ENCODE results near the gene DIAPH2. TPM values are rescaled to one million over a fixed set of nuclear protein-coding genes. Genes with fewer than 3 reads are reported as not detected.
"Not testable (repeated sequence)": the region's sequence is repeated elsewhere in the genome, so short reads cannot be mapped to it uniquely, and the experiment has no call there.

DIAPH2 gene
- total and polyA plus RNA-seq, 4 donors = 7.2 to 57.6 (median 15.5) TPM

GRCh38 chrX:96846841-96847240 lies 162.2 kb downstream of the DIAPH2 start:
- DNase-seq (no peak), ATAC-seq (ENCODE audit: insufficient read depth, low FRiP score) (no peak)
- no peaks in the 10 kb centered on the region for H3K9me3 ChIP-seq (ENCODE audit: control insufficient read depth in 4 of 4, insufficient read depth in 3 of 4, low read length in 3 of 4)
- no peak overlapping the region for H3K27ac ChIP-seq (ENCODE audit: low read depth in 1 of 2, low read length in 1 of 2)
- no peak overlapping the region for H3K9ac ChIP-seq (ENCODE audit: insufficient read depth in 1 of 2, low read length in 2 of 2)
- H3K4me1 ChIP-seq (ENCODE audit: control insufficient read depth in 5 of 5, insufficient read depth in 5 of 5, low read length in 5 of 5) = peaks cover 0 to 2% (median 0%) of the 10 kb centered on the region in 5 donors
- H3K4me3 ChIP-seq = no peak overlapping the region
- WGBS, 2 donors = 80 to 93% methylated on average over 1 of the region's 1 CpG
- no peaks in the 10 kb centered on the region for H3K36me3 ChIP-seq (ENCODE audit: control insufficient read depth in 4 of 4, insufficient read depth in 4 of 4, low read length in 4 of 4)
- peaks cover 0 to 20% (median 0%) of the 10 kb centered on the region in 3 donors for H3K27me3 ChIP-seq (ENCODE audit: control insufficient read depth in 3 of 3, insufficient read depth in 3 of 3, low read length in 2 of 3)
- no peak for TF ChIP-seq CTCF (IDR thresholded peaks at IDR 0.05; ENCODE audit: control extremely low read depth, extremely low read depth)

- ATAC-seq (ENCODE audit: insufficient read depth, low FRiP score); H3K4me1 ChIP-seq (ENCODE audit: control insufficient read depth in 5 of 5, insufficient read depth in 5 of 5, low read length in 5 of 5): not testable (repeated sequence)
- 94 to 100% methylated on average over 4 of the region's 4 CpGs for WGBS, 2 donors
Observed at GRCh38 chrX:96859422-96859821, 174.8 kb downstream of the DIAPH2 start.

GRCh38 chrX:96861218-96861617 lies 176.6 kb downstream of the DIAPH2 start:
- Histone ChIP-seq H3K27me3 (ENCODE audit: control insufficient read depth in 3 of 3, insufficient read depth in 3 of 3, low read length in 2 of 3) (peaks cover 0 to 13% (median 3%) of the 10 kb centered on the region in 3 donors), H3K36me3 (ENCODE audit: control insufficient read depth in 4 of 4, insufficient read depth in 4 of 4, low read length in 4 of 4) (no peaks in the 10 kb centered on the region), H3K27ac (ENCODE audit: low read depth in 1 of 2, low read length in 1 of 2) (no peak overlapping the region), H3K4me3 (no peak overlapping the region), H3K9me3 (ENCODE audit: control insufficient read depth in 4 of 4, insufficient read depth in 3 of 4, low read length in 3 of 4) (no peaks in the 10 kb centered on the region), H3K4me1 (ENCODE audit: control insufficient read depth in 5 of 5, insufficient read depth in 5 of 5, low read length in 5 of 5) (no peaks in the 10 kb centered on the region), H3K9ac (ENCODE audit: insufficient read depth in 1 of 2, low read length in 2 of 2) (no peak overlapping the region)
- DNase-seq (no peak), ATAC-seq (ENCODE audit: insufficient read depth, low FRiP score) (no peak)
- TF ChIP-seq CTCF (IDR thresholded peaks at IDR 0.05; ENCODE audit: control extremely low read depth, extremely low read depth) = no peak
- WGBS, 2 donors = 45 to 67% methylated on average over 3 of the region's 3 CpGs

More at GRCh38 chrX:96859422-96859821, 174.8 kb downstream of the DIAPH2 start:
- H3K27ac ChIP-seq (ENCODE audit: low read depth in 1 of 2, low read length in 1 of 2); H3K36me3 ChIP-seq (ENCODE audit: control insufficient read depth in 4 of 4, insufficient read depth in 4 of 4, low read length in 4 of 4); H3K9me3 ChIP-seq (ENCODE audit: control insufficient read depth in 4 of 4, insufficient read depth in 3 of 4, low read length in 3 of 4); H3K9ac ChIP-seq (ENCODE audit: insufficient read depth in 1 of 2, low read length in 2 of 2); H3K4me3 ChIP-seq; DNase-seq: not testable (repeated sequence)
- peaks cover 0 to 13% (median 3%) of the 10 kb centered on the region in 3 donors for H3K27me3 ChIP-seq (ENCODE audit: control insufficient read depth in 3 of 3, insufficient read depth in 3 of 3, low read length in 2 of 3)

DNA sequence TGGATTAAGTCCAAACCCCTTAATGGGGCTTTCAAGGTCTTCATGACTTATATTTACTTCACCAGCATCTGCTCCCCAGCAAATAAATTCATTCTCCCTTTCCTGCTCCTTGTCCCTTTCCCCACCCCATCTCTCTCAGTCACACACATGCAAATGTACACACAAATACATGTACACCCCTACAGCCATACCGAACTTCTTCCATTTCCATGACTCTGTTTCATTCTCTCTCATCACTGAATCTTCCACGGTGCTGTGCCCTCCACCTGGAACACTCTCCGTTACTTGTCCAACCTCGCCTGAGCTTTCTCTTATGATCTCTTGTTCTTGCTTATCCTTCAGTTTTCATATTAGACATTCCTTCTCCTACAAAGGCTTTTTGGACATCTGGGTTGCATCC lies 177.0 kb downstream of the DIAPH2 start:
- Histone ChIP-seq H3K36me3 (ENCODE audit: control insufficient read depth in 4 of 4, insufficient read depth in 4 of 4, low read length in 4 of 4) (no peaks in the 10 kb centered on the region), H3K9ac (ENCODE audit: insufficient read depth in 1 of 2, low read length in 2 of 2) (no peak overlapping the region), H3K27me3 (ENCODE audit: control insufficient read depth in 3 of 3, insufficient read depth in 3 of 3, low read length in 2 of 3) (peaks cover 0 to 13% (median 3%) of the 10 kb centered on the region in 3 donors), H3K9me3 (ENCODE audit: control insufficient read depth in 4 of 4, insufficient read depth in 3 of 4, low read length in 3 of 4) (no peaks in the 10 kb centered on the region), H3K27ac (ENCODE audit: low read depth in 1 of 2, low read length in 1 of 2) (no peak overlapping the region), H3K4me1 (ENCODE audit: control insufficient read depth in 5 of 5, insufficient read depth in 5 of 5, low read length in 5 of 5) (no peaks in the 10 kb centered on the region), H3K4me3 (no peak overlapping the region)
- WGBS, 2 donors = 86 to 98% methylated on average over 4 of the region's 4 CpGs
- DNase-seq (no peak), ATAC-seq (ENCODE audit: insufficient read depth, low FRiP score) (no peak)
- TF ChIP-seq CTCF (IDR thresholded peaks at IDR 0.05; ENCODE audit: control extremely low read depth, extremely low read depth) = no peak
